ENCODE measurements around the gene NAT16.
A peak's percentile ranks its signal among the peaks of the same experiment; 100 is the strongest.

Gene NAT16

DNA sequence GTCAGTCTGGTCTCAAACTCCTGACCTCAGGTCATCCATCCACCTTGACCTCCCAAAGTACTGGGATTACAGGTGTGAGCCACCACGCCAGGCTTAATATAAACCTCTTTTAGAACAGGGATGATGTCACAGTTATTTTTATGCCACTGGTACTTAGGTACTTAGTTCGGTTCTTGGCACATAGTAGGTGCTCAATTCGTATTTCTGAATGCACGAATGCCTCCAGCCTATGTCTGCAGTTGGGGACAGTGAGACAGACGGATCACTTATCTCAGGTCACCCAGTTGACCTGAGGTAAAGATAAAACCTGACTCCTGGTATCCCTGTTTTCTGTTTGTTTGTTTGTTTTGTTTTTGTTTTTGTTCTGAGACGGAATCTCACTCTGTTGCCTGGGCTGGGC, 6.1 kb upstream of the NAT16 start:
- Histone ChIP-seq H3K27ac (ENCODE audit: low read depth, low read length) (no peak overlapping the region), H3K36me3 (ENCODE audit: control insufficient read depth in 1 of 2, insufficient read depth in 2 of 2, low read length in 2 of 2) (no peaks in the 10 kb centered on the region), H3K4me3 (ENCODE audit: low read depth in 1 of 2, low read length in 2 of 2) (no peak overlapping the region), H3K9me3 (ENCODE audit: control insufficient read depth in 1 of 2, low read length in 2 of 2) (no peaks in the 10 kb centered on the region), H3K4me1 (ENCODE audit: control insufficient read depth in 1 of 2, insufficient read depth in 2 of 2, low read length in 2 of 2) (peaks cover 0 to 3% of the 10 kb centered on the region in 2 donors), H3K9ac (ENCODE audit: low read depth in 1 of 2, low read length in 2 of 2) (no peak overlapping the region), H3K27me3 (ENCODE audit: control insufficient read depth in 1 of 2, insufficient read depth in 2 of 2, low read length in 2 of 2) (no peaks in the 10 kb centered on the region)

DNA sequence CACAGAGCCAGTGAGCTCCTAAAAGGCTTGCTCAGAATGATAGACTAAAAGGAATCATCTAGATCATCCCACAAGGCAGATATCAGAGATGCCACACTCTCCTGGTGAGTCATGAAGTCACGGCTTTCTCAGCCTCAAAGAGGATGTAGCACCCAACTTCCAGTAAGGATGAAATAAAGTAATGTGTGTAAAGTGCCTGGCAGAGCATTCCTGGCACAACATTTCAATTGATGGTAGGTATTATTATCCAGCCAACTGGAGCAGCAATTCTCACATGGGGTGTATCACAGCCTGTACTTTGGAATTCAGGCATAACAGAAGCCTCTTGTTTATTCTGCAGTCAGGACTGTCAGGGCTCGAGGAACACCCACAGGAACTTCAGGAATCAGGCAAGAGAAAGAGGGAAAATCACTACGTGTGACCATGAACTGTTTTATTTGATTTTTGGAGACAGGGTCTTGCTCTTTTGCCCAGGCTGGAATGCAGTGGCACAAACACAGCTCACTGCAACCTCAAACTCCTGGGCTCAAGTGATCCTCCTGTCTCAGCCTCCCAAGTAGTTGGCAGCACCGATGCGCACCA, 5.3 kb upstream of the NAT16 start:
- Histone ChIP-seq H3K9ac (ENCODE audit: low read depth in 1 of 2, low read length in 2 of 2) (no peak overlapping the region), H3K4me1 (ENCODE audit: control insufficient read depth in 1 of 2, insufficient read depth in 2 of 2, low read length in 2 of 2) (peaks cover under 1 to 3% of the 10 kb centered on the region in 2 donors), H3K4me3 (ENCODE audit: low read depth in 1 of 2, low read length in 2 of 2) (no peak overlapping the region), H3K27ac (ENCODE audit: low read depth, low read length) (no peak overlapping the region), H3K27me3 (ENCODE audit: control insufficient read depth in 1 of 2, insufficient read depth in 2 of 2, low read length in 2 of 2) (peaks cover 5 to 6% of the 10 kb centered on the region in 2 donors), H3K9me3 (ENCODE audit: control insufficient read depth in 1 of 2, low read length in 2 of 2) (no peaks in the 10 kb centered on the region), H3K36me3 (ENCODE audit: control insufficient read depth in 1 of 2, insufficient read depth in 2 of 2, low read length in 2 of 2) (no peaks in the 10 kb centered on the region)

DNA sequence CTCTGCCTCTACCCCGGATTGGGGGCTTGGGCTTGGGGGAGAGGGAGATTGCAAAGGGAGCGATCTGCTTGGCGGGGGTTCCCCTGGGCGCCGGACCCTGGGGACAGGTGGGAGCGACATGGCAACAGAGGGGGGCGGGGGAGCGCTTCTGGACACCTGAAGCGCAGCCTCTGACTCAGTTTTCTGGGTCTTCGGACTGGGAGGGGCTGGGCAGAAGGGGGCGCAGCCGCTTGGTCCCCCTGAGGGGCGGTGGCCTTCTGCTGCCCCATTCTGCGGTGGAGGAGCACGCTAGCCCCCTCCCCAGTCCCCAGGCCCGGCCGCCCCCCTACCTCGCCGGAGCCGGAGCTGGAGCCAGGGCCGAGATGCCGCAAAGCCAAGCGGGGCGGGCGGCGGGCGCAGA, 380 bp downstream of the NAT16 start:
- Histone ChIP-seq H3K9me3 (ENCODE audit: control insufficient read depth in 1 of 2, low read length in 2 of 2) (no peaks in the 10 kb centered on the region), H3K36me3 (ENCODE audit: control insufficient read depth in 1 of 2, insufficient read depth in 2 of 2, low read length in 2 of 2) (no peaks in the 10 kb centered on the region), H3K27me3 (ENCODE audit: control insufficient read depth in 1 of 2, insufficient read depth in 2 of 2, low read length in 2 of 2) (peaks cover 29 to 34% of the 10 kb centered on the region in 2 donors), H3K9ac (ENCODE audit: low read depth in 1 of 2, low read length in 2 of 2) (no peak overlapping the region), H3K4me1 (ENCODE audit: control insufficient read depth in 1 of 2, insufficient read depth in 2 of 2, low read length in 2 of 2) (peaks cover 3% of the 10 kb centered on the region in 2 donors), H3K4me3 (ENCODE audit: low read depth in 1 of 2, low read length in 2 of 2) (no peak overlapping the region), H3K27ac (ENCODE audit: low read depth, low read length) (no peak overlapping the region)

DNA sequence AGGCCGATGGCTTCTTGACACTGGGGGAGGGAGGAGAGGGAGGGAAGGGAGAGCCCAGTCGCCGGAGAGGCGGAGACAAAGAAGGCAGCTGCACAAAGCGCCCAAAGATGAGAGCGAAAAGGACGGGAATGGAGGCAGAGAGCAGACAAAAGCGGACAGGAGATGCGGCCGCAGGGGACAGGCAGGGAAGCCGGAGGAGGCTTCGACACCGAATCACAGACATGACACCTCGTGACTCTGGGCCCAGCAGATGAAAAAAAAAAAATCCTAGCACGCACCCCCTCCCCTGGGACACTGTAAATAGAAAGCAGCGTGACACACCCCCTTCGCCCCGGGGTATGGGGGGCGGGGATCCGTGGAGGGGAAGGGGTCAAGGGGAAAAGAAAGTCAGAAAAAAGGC, 976 bp downstream of the NAT16 start:
- H3K27me3 ChIP-seq (ENCODE audit: control insufficient read depth in 1 of 2, insufficient read depth in 2 of 2, low read length in 2 of 2) = peaks cover 34 to 39% of the 10 kb centered on the region in 2 donors
- no peak overlapping the region for H3K4me3 ChIP-seq (ENCODE audit: low read depth in 1 of 2, low read length in 2 of 2)
- peaks cover 3 to 7% of the 10 kb centered on the region in 2 donors for H3K4me1 ChIP-seq (ENCODE audit: control insufficient read depth in 1 of 2, insufficient read depth in 2 of 2, low read length in 2 of 2)

DNA sequence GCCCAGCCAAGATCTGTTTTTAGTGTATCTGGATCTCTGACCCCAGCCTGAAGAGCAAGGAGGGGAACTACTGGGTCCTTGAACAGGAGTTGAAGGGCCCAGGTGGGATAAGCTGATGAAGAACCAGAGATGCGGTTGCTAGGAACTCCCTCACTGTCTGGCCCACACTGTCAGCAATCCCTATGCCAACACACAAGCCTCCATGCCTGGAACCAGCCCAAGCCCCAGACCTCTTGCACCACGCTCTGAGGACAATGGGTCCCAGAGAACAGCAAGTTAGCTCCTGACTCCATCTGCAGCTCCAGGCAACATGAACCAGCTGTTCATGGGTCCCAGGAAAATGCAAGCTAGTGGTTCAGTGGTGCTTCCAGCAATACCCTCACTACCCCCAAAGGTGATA, 2.4 kb downstream of the NAT16 start:
- Histone ChIP-seq H3K36me3 (ENCODE audit: control insufficient read depth in 1 of 2, insufficient read depth in 2 of 2, low read length in 2 of 2) (no peaks in the 10 kb centered on the region), H3K9ac (ENCODE audit: low read depth in 1 of 2, low read length in 2 of 2) (no peak overlapping the region), H3K27ac (ENCODE audit: low read depth, low read length) (no peak overlapping the region), H3K9me3 (ENCODE audit: control insufficient read depth in 1 of 2, low read length in 2 of 2) (no peaks in the 10 kb centered on the region), H3K4me1 (ENCODE audit: control insufficient read depth in 1 of 2, insufficient read depth in 2 of 2, low read length in 2 of 2) (peaks cover 8 to 22% of the 10 kb centered on the region in 2 donors), H3K4me3 (ENCODE audit: low read depth in 1 of 2, low read length in 2 of 2) (no peak overlapping the region), H3K27me3 (ENCODE audit: control insufficient read depth in 1 of 2, insufficient read depth in 2 of 2, low read length in 2 of 2) (peaks cover 47 to 48% of the 10 kb centered on the region in 2 donors)

More for the DNA sequence above, 976 bp downstream of the NAT16 start:
- no peak overlapping the region for H3K27ac ChIP-seq (ENCODE audit: low read depth, low read length)
- H3K9ac ChIP-seq (ENCODE audit: low read depth in 1 of 2, low read length in 2 of 2) = no peak overlapping the region
- no peaks in the 10 kb centered on the region for H3K36me3 ChIP-seq (ENCODE audit: control insufficient read depth in 1 of 2, insufficient read depth in 2 of 2, low read length in 2 of 2)
- H3K9me3 ChIP-seq (ENCODE audit: control insufficient read depth in 1 of 2, low read length in 2 of 2) = no peaks in the 10 kb centered on the region

DNA sequence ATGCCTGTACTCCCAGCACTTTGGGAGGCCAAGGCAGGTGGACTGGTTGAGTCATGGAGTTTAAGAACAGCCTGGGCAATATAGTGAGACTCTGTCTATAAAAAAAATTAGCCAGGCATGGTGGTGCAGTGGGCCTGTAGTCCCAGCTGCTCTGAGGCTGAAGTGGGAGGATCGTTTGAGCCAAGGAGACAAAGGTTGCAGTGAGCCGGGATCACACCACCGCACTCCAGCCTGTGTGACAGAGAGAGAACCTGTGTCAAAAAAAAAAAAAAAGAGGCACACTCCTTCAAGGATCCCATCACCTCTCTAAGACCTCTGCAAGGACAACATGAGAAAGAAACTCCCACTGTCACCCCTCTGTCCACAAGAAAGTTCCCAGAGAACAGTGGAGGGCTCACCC, 4.4 kb downstream of the NAT16 start:
- peaks cover 10 to 33% of the 10 kb centered on the region in 2 donors for H3K4me1 ChIP-seq (ENCODE audit: control insufficient read depth in 1 of 2, insufficient read depth in 2 of 2, low read length in 2 of 2)
- no peak overlapping the region for H3K27ac ChIP-seq (ENCODE audit: low read depth, low read length)
- H3K27me3 ChIP-seq (ENCODE audit: control insufficient read depth in 1 of 2, insufficient read depth in 2 of 2, low read length in 2 of 2) = peaks cover 64 to 66% of the 10 kb centered on the region in 2 donors
- no peaks in the 10 kb centered on the region for H3K36me3 ChIP-seq (ENCODE audit: control insufficient read depth in 1 of 2, insufficient read depth in 2 of 2, low read length in 2 of 2)
- H3K4me3 ChIP-seq (ENCODE audit: low read depth in 1 of 2, low read length in 2 of 2) = no peak overlapping the region
- H3K9me3 ChIP-seq (ENCODE audit: control insufficient read depth in 1 of 2, low read length in 2 of 2) = no peaks in the 10 kb centered on the region
- H3K9ac ChIP-seq (ENCODE audit: low read depth in 1 of 2, low read length in 2 of 2) = no peak overlapping the region

DNA sequence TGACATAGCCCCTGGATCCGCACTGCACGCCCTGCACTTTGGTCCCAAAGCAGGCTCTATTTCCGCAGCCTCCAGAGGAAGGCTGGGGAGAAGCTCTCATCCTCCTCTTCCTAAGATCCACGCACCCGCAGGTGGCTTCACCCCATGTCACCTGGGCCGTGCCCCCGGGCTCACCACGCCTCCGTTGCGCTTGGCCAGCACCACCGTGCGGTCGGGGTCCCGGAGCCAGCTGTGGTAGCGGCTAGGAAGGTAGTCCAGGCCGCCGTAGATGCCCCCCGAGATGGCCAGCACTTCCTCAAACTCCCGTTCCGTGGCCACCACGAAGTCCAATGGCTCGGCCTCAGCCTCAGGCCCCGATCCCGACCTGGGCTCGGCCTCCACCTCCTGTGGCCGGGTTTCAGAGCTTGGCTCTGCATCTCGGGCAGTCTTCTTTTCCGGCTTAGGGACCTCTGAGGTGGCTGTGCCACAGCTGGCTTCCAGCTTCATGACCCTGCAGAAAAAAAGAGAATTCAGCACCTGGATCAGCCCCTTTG, 5.7 kb downstream of the NAT16 start:
- Histone ChIP-seq H3K27me3 (ENCODE audit: control insufficient read depth in 1 of 2, insufficient read depth in 2 of 2, low read length in 2 of 2) (peaks cover 64 to 71% of the 10 kb centered on the region in 2 donors), H3K4me3 (ENCODE audit: low read depth in 1 of 2, low read length in 2 of 2) (no peak overlapping the region), H3K4me1 (ENCODE audit: control insufficient read depth in 1 of 2, insufficient read depth in 2 of 2, low read length in 2 of 2) (peaks cover 21 to 40% of the 10 kb centered on the region in 2 donors), H3K27ac (ENCODE audit: low read depth, low read length) (no peak overlapping the region), H3K36me3 (ENCODE audit: control insufficient read depth in 1 of 2, insufficient read depth in 2 of 2, low read length in 2 of 2) (no peaks in the 10 kb centered on the region), H3K9ac (ENCODE audit: low read depth in 1 of 2, low read length in 2 of 2) (no peak overlapping the region), H3K9me3 (ENCODE audit: control insufficient read depth in 1 of 2, low read length in 2 of 2) (no peaks in the 10 kb centered on the region)

DNA sequence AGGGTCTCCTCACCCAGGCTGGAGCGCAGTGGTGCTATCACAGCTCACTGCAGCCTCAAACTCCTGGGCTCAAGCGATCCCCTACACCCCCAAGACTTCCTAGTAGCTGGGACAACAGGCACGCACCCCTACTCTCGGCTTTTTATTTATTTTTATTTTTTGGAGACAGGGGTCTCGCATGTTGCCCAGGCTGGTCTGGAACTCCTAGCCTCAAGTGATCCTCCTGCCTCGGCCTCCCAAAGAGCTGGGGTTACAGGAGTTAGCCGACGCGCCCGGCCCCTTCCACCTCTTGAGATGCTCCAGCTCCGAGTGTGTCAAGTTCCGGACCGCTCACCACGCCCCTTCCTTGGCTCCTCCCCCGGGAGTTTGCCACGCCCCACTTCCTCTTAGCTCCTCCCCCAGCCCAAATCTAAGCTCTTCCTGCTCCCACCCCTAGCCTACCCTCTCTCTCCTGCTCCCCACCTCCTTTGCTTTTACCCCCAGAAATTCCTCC, 6.3 kb downstream of the NAT16 start:
- no peaks in the 10 kb centered on the region for H3K9me3 ChIP-seq (ENCODE audit: control insufficient read depth in 1 of 2, low read length in 2 of 2)
- no peaks in the 10 kb centered on the region for H3K36me3 ChIP-seq (ENCODE audit: control insufficient read depth in 1 of 2, insufficient read depth in 2 of 2, low read length in 2 of 2)
- H3K27me3 ChIP-seq (ENCODE audit: control insufficient read depth in 1 of 2, insufficient read depth in 2 of 2, low read length in 2 of 2) = peaks cover 65 to 72% of the 10 kb centered on the region in 2 donors
- no peak overlapping the region for H3K4me3 ChIP-seq (ENCODE audit: low read depth in 1 of 2, low read length in 2 of 2)
- no peak overlapping the region for H3K9ac ChIP-seq (ENCODE audit: low read depth in 1 of 2, low read length in 2 of 2)
- H3K4me1 ChIP-seq (ENCODE audit: control insufficient read depth in 1 of 2, insufficient read depth in 2 of 2, low read length in 2 of 2) = peaks cover 22 to 42% of the 10 kb centered on the region in 2 donors
- H3K27ac ChIP-seq (ENCODE audit: low read depth, low read length) = no peak overlapping the region

DNA sequence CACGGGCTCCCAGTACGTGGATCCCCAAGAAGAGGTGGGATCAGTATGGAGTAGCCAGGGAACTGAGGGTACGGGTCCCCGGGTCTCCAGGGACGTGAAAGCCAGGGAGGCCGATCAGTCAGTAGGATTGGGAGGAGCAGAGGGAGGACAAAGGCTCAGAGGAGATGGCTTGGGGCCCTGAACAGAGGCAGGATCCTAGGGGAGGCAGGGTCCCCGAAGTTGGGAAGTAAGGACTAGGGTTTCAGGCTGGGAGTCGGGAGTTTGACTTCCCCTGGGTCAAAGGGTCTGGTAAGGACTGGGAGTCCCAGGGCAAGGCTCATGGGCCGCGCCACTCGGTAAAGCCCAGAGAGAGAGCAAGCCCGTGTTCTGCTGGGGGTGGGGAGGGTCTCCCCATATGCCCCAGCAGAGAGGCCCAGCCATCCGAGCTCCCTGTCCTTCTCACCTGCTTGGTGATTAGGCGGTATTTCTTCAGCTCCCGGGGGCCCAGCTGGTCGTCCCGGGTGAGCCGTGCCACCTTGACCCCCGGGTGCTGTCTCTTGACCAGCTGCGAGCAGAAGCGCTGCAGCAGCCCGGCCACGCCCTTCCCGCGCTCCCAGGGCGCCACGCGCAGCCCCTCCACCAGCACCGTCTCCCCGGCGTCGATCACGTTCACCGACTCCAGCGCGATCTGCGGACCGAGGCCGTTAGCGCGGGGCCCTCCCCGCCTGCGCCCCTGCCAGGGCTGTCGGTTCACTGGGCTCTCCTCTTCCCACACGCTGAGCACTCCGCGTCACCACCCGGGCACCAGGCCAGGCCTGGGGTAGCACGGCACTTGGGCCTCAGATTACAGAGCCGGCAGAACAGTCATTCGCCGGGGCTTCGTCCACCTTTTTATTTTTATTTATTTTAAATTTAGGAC, 7.0 kb downstream of the NAT16 start:
- no peaks in the 10 kb centered on the region for H3K9me3 ChIP-seq (ENCODE audit: control insufficient read depth in 1 of 2, low read length in 2 of 2)
- peaks cover 66 to 76% of the 10 kb centered on the region in 2 donors for H3K27me3 ChIP-seq (ENCODE audit: control insufficient read depth in 1 of 2, insufficient read depth in 2 of 2, low read length in 2 of 2)
- H3K4me1 ChIP-seq (ENCODE audit: control insufficient read depth in 1 of 2, insufficient read depth in 2 of 2, low read length in 2 of 2) = peaks cover 22 to 42% of the 10 kb centered on the region in 2 donors
- H3K36me3 ChIP-seq (ENCODE audit: control insufficient read depth in 1 of 2, insufficient read depth in 2 of 2, low read length in 2 of 2) = no peaks in the 10 kb centered on the region
- peak overlapping the region in 1 of 2 donors; percentile 43 for H3K4me3 ChIP-seq (ENCODE audit: low read depth in 1 of 2, low read length in 2 of 2)
- H3K9ac ChIP-seq (ENCODE audit: low read depth in 1 of 2, low read length in 2 of 2) = no peak overlapping the region
- H3K27ac ChIP-seq (ENCODE audit: low read depth, low read length) = no peak overlapping the region

Measured in duodenal mucosa (tissue), 2 donors.